HepG2 (cell line): ENCODE data around the gene RNF5. TPM values are rescaled to one million over a fixed set of nuclear protein-coding genes. Genes with fewer than 3 reads are reported as not detected.

Source experiments
- ARHGAP35 ChIP-seq: sonication (generic); formaldehyde crosslinking; IDR thresholded peaks from 2 replicates; pipeline ENCODE4 v1.9.0; 2022; ENCODE audit warnings: mild to moderate bottlenecking, inconsistent platforms, moderate library complexity, missing genetic modification reagents, borderline replicate concordance
- ATF1 ChIP-seq: IDR thresholded peaks from 2 replicates; pipeline ENCODE4 v1.6.1; 2016; ENCODE audit warnings: mild to moderate bottlenecking, control low read depth
- CBX2 ChIP-seq, 2 experiments: fragments of 200-600 bp in 1 of 2; sonication (generic); formaldehyde crosslinking in 1 of 2; IDR thresholded peaks; 2 replicates each; pipeline versions ENCODE4 v1.7.0 to v1.8.1; 2018 to 2022; ENCODE audit warnings: low read depth in 2 of 2, low read length in 1 of 2, mild to moderate bottlenecking in 1 of 2, missing genetic modification reagents in 1 of 2
- FOXP1 ChIP-seq, 2 experiments: fragments of 450-650 bp in 1 of 2; IDR thresholded peaks; 2 replicates each; pipeline ENCODE4 v1.6.1; 2017 to 2018; ENCODE audit warnings: antibody characterized with exemption in 1 of 2
- GFI1 ChIP-seq: sonication (generic); formaldehyde crosslinking; IDR thresholded peaks from 2 replicates; pipeline ENCODE4 v1.5.0; 2020; ENCODE audit warnings: missing genetic modification reagents, mild to moderate bottlenecking, borderline replicate concordance
- MEF2D ChIP-seq: sonication (generic); formaldehyde crosslinking; IDR thresholded peaks from 2 replicates; pipeline ENCODE4 v1.5.1; 2020; ENCODE audit warnings: mild to moderate bottlenecking, missing genetic modification reagents
- NCOA5 ChIP-seq: sonication (generic); formaldehyde crosslinking; IDR thresholded peaks from 2 replicates; pipeline ENCODE4 v1.4.0; 2020; ENCODE audit warnings: missing genetic modification reagents
- NFYC ChIP-seq: IDR thresholded peaks from 2 replicates; pipeline ENCODE4 v1.6.1; 2016; ENCODE audit warnings: missing genetic modification reagents, missing compliant biosample characterization
- REXO4 ChIP-seq: sonication (generic); formaldehyde crosslinking; IDR thresholded peaks from 2 replicates; pipeline ENCODE4 v1.8.0; 2022; ENCODE audit warnings: missing genetic modification reagents, mild to moderate bottlenecking, borderline replicate concordance
- SIN3A ChIP-seq: IDR thresholded peaks from 2 replicates; pipeline ENCODE4 v1.6.1; 2011; ENCODE audit warnings: low read depth, mild to moderate bottlenecking, control low read depth, low read length, borderline replicate concordance
- SNAPC2 ChIP-seq: sonication (generic); formaldehyde crosslinking; IDR thresholded peaks from 2 replicates; pipeline ENCODE4 v1.8.1; 2022; ENCODE audit warnings: mild to moderate bottlenecking, missing genetic modification reagents
- SP5 ChIP-seq: IDR thresholded peaks from 2 replicates; pipeline ENCODE4 v1.6.1; 2016; ENCODE audit warnings: low read depth, borderline replicate concordance
- TEAD3 ChIP-seq: optimal IDR thresholded peaks from 2 replicates; pipeline ENCODE3; 2016; ENCODE audit warnings: borderline replicate concordance
- THYN1 ChIP-seq: sonication (generic); formaldehyde crosslinking; IDR thresholded peaks from 2 replicates; pipeline ENCODE4 v1.8.1; 2023; ENCODE audit warnings: low read depth, mild to moderate bottlenecking, moderate library complexity, missing genetic modification reagents, borderline replicate concordance
- ZNF101 ChIP-seq: sonication (generic); formaldehyde crosslinking; IDR thresholded peaks from 2 replicates; pipeline ENCODE4 v1.4.0; 2020; ENCODE audit warnings: mild to moderate bottlenecking, low read depth, missing genetic modification reagents, borderline replicate concordance
- ZNF354B ChIP-seq: sonication (generic); formaldehyde crosslinking; IDR thresholded peaks from 2 replicates; pipeline ENCODE4 v1.8.0; 2022; ENCODE audit warnings: mild to moderate bottlenecking, missing genetic modification reagents
- ZNF451 ChIP-seq: sonication (generic); formaldehyde crosslinking; IDR thresholded peaks from 2 replicates; pipeline ENCODE4 v1.5.0; 2020; ENCODE audit warnings: mild to moderate bottlenecking, missing genetic modification reagents
- ZNF501 ChIP-seq: sonication (generic); formaldehyde crosslinking; IDR thresholded peaks from 2 replicates; pipeline ENCODE4 v1.5.1; 2020; ENCODE audit warnings: mild to moderate bottlenecking, moderate library complexity, missing genetic modification reagents
- ZNF619 ChIP-seq: sonication (generic); formaldehyde crosslinking; IDR thresholded peaks from 2 replicates; pipeline ENCODE4 v1.4.0; 2020; ENCODE audit warnings: mild to moderate bottlenecking, missing genetic modification reagents
- ZNF816 ChIP-seq: sonication (generic); formaldehyde crosslinking; IDR thresholded peaks from 2 replicates; pipeline ENCODE4 v1.8.0; 2022; ENCODE audit warnings: missing genetic modification reagents, mild to moderate bottlenecking, borderline replicate concordance
- polyA plus RNA-seq, 8 experiments: library from polyadenylated mRNA; depleted of rRNA in 3 of 8; stranded (reverse) in 7 of 8; unstranded in 1 of 8; fragments of >200 nt; fragmentation: Illumina TruSeq in 4 of 8; extraction: Trizol in 4 of 8; gene quantifications; 2 replicates each; pipeline versions ENCODE4 v1.2.1 to v1.2.3, GENCODE V29; 2011 to 2016; ENCODE audit warnings: low read depth in 4 of 8, missing spikeins in 1 of 8, mixed read lengths in 1 of 8; ENCODE audit not compliant: insufficient read depth in 1 of 8
- total RNA-seq, 5 experiments: library from RNA; depleted of rRNA; stranded (reverse); fragments of >200 nt; fragmentation: Illumina TruSeq; extraction: Trizol; gene quantifications; 2 replicates each; pipeline ENCODE4 v1.2.3, GENCODE V29; 2016; ENCODE audit warnings: low read depth in 1 of 5
- TF ChIP-seq, protein P1 (sequence below): sonication (generic); formaldehyde crosslinking; IDR thresholded peaks from 2 replicates; pipeline ENCODE4 v1.8.0; 2022; ENCODE audit warnings: missing genetic modification reagents, mild to moderate bottlenecking, moderate library complexity, borderline replicate concordance
- TF ChIP-seq, protein P2 (sequence below): IDR thresholded peaks from 2 replicates; pipeline ENCODE4 v1.6.1; 2016; ENCODE audit warnings: missing genetic modification reagents, missing compliant biosample characterization
- TF ChIP-seq, protein P3 (sequence below): sonication (generic); formaldehyde crosslinking; conservative IDR thresholded peaks from 2 replicates; pipeline ENCODE4 v1.5.0; 2020; ENCODE audit warnings: missing genetic modification reagents
- TF ChIP-seq, protein P4 (sequence below): sonication (generic); formaldehyde crosslinking; IDR thresholded peaks from 2 replicates; pipeline ENCODE4 v1.5.0; 2020; ENCODE audit warnings: missing genetic modification reagents

The RNF5 gene
- total and polyA plus RNA-seq, 2 of the 13 experiments (the other 11 are each of a cell fraction or from before 2014, with no cell fraction given) = 98.0 to 131 TPM

DNA sequence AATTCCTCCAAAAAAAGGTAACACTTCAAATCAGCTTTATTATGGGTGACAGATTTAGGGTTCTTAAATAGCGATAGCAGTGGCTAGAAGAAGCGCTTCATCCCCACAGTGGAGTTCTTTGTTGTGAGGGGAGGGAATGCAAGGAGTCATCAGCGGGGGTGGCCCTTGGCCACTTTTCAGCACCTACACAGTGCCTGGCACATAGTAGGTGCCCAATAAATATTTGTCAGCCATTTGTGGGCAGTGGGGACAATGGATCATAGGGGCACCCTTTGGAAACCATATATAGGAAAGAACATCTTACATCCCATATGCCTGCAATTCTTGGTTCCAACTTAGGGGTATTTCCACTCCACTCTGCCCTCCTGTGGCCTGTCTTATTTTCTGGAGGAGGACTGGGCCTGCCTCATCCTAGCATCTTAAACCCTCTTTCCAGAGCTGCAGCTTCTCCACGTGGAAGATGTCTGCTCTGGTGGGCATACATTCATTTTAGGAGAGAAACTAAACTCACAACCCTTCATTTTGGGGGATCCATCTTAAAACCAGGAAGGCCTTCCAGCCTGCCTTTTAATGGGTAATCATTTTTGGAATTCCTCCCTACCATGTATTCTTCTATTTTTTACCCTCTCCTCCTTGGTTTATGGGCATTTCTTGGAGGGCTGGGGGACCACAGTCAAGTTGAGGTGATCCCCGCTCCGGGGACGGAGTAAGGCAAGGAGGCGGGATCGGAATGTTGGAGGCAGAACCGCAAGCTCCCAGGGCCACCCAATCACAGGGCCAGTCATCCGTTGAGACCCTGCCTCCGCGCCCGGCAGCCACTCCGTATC is 16.8 kb downstream of the RNF5 start (continued):
- TF ChIP-seq GFI1 (CRISPR knock-in tag) (0 out of 2 replicates have a peak, but pooled peaks have one; percentile 33), ZNF501 (CRISPR knock-in tag) (no peak), ZNF354B (peak; percentile 76; the same call in 1 of the 2 replicates), SNAPC2 (0 out of 2 replicates have a peak, but pooled peaks have one; percentile 16), THYN1 (0 out of 2 replicates have a peak, but pooled peaks have one; percentile 76), ZNF101 (CRISPR knock-in tag) (no peak), ZNF619 (CRISPR knock-in tag) (no peak), CBX2 (IDR thresholded peaks at IDR 0.05; ENCODE audit: low read depth, low read length) (no peak), CBX2 (CRISPR knock-in tag; IDR thresholded peaks at IDR 0.05; ENCODE audit: low read depth) (no peak), ATF1 (CRISPR knock-in tag) (peak; percentile 44; the same call in 1 of the 2 replicates), FOXP1 (IDR thresholded peaks at IDR 0.05) (no peak), FOXP1 (CRISPR knock-in tag; IDR thresholded peaks at IDR 0.05) (no peak), TEAD3 (CRISPR knock-in tag) (peak; percentile 79), NCOA5 (no peak), NFYC (CRISPR knock-in tag) (peak; percentile 86), SP5 (CRISPR knock-in tag) (no peak; the same call in 1 of the 2 replicates), ZNF816 (CRISPR knock-in tag) (peak; percentile 54; the same call in 1 of the 2 replicates), REXO4 (CRISPR knock-in tag) (no peak), MEF2D (CRISPR knock-in tag) (no peak), ARHGAP35 (CRISPR knock-in tag) (no peak), ZNF451 (0 out of 2 replicates have a peak, but pooled peaks have one; percentile 10), SIN3A (0 out of 2 replicates have a peak, but pooled peaks have one; percentile 3)
- TF ChIP-seq, protein P1, sequence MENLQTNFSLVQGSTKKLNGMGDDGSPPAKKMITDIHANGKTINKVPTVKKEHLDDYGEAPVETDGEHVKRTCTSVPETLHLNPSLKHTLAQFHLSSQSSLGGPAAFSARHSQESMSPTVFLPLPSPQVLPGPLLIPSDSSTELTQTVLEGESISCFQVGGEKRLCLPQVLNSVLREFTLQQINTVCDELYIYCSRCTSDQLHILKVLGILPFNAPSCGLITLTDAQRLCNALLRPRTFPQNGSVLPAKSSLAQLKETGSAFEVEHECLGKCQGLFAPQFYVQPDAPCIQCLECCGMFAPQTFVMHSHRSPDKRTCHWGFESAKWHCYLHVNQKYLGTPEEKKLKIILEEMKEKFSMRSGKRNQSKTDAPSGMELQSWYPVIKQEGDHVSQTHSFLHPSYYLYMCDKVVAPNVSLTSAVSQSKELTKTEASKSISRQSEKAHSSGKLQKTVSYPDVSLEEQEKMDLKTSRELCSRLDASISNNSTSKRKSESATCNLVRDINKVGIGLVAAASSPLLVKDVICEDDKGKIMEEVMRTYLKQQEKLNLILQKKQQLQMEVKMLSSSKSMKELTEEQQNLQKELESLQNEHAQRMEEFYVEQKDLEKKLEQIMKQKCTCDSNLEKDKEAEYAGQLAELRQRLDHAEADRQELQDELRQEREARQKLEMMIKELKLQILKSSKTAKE (CRISPR knock-in tag) = no peak
- TF ChIP-seq, protein P2, sequence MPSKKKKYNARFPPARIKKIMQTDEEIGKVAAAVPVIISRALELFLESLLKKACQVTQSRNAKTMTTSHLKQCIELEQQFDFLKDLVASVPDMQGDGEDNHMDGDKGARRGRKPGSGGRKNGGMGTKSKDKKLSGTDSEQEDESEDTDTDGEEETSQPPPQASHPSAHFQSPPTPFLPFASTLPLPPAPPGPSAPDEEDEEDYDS (CRISPR knock-in tag) = peak; percentile 95
- TF ChIP-seq, protein P3, sequence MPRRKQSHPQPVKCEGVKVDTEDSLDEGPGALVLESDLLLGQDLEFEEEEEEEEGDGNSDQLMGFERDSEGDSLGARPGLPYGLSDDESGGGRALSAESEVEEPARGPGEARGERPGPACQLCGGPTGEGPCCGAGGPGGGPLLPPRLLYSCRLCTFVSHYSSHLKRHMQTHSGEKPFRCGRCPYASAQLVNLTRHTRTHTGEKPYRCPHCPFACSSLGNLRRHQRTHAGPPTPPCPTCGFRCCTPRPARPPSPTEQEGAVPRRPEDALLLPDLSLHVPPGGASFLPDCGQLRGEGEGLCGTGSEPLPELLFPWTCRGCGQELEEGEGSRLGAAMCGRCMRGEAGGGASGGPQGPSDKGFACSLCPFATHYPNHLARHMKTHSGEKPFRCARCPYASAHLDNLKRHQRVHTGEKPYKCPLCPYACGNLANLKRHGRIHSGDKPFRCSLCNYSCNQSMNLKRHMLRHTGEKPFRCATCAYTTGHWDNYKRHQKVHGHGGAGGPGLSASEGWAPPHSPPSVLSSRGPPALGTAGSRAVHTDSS (CRISPR knock-in tag) = 0 out of 2 replicates have a peak, but pooled peaks have one; percentile 21
- TF ChIP-seq, protein P4, sequence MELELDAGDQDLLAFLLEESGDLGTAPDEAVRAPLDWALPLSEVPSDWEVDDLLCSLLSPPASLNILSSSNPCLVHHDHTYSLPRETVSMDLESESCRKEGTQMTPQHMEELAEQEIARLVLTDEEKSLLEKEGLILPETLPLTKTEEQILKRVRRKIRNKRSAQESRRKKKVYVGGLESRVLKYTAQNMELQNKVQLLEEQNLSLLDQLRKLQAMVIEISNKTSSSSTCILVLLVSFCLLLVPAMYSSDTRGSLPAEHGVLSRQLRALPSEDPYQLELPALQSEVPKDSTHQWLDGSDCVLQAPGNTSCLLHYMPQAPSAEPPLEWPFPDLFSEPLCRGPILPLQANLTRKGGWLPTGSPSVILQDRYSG (CRISPR knock-in tag) = no peak
